ENCODE results near the gene SCUBE3. TPM values are rescaled to one million over a fixed set of nuclear protein-coding genes. Genes with fewer than 3 reads are reported as not detected.

The SCUBE3 gene
- total RNA-seq, 2 donors from 2014 or later: 0.13 to 0.44 TPM

GRCh38 chr6:35230498-35230897 is 16.7 kb downstream of the SCUBE3 start:
- intact Hi-C loops (cut with DNase I): no loop called here
- no peak for ATAC-seq
- no peak for DNase-seq

- intact Hi-C loops (cut with DNase I): no loop called here
- ATAC-seq (peak; percentile 32 to 75), DNase-seq (peak; percentile 70)
These were observed 17.2 kb downstream of the SCUBE3 start for GRCh38 chr6:35230950-35231349.

GRCh38 chr6:35231563-35231962 is 17.8 kb downstream of the SCUBE3 start:
- intact Hi-C loops (cut with DNase I): no loop called here
- ATAC-seq (no peak), DNase-seq (no peak)

GRCh38 chr6:35234901-35235300 is 21.1 kb downstream of the SCUBE3 start:
- DNase-seq (no peak), ATAC-seq (no peak)
- intact Hi-C loops (cut with DNase I): no loop called here

- no peak for ATAC-seq
- intact Hi-C loops (cut with DNase I): no loop called here
- DNase-seq: no peak
These were observed 22.5 kb downstream of the SCUBE3 start for GRCh38 chr6:35236223-35236622.

GRCh38 chr6:35237476-35237875 is 23.7 kb downstream of the SCUBE3 start:
- no peak for DNase-seq
- ATAC-seq: no peak
- intact Hi-C loops (cut with DNase I): no loop called here

- DNase-seq (peak; percentile 56), ATAC-seq (peak; percentile 56 to 95)
- intact Hi-C loops (cut with DNase I): no loop called here
These were observed 25.1 kb downstream of the SCUBE3 start for GRCh38 chr6:35238843-35239289.

- DNase-seq (no peak), ATAC-seq (no peak)
- intact Hi-C loops (cut with DNase I): no loop called here
These were observed 25.8 kb downstream of the SCUBE3 start for GRCh38 chr6:35239581-35239980.

- intact Hi-C loops (cut with DNase I): loop anchor here (1.0 to 10.0 kb wide), 3 partner anchors 95 to 256 kb away; partner anchors contain the start of gene TCP11 (in 1 of the 2)
- ATAC-seq: peak; percentile 43 to 65
- DNase-seq: peak; percentile 68
These were observed 27.4 kb downstream of the SCUBE3 start for GRCh38 chr6:35240838-35241801.

- ATAC-seq (no peak), DNase-seq (no peak)
- intact Hi-C loops (cut with DNase I): loop anchor here (10.0 kb wide), 2 partner anchors 98 to 258 kb away; partner anchors contain the start of gene TCP11 (in 1 of the 2)
These were observed 28.7 kb downstream of the SCUBE3 start for GRCh38 chr6:35242486-35242885.

- no peak for DNase-seq
- intact Hi-C loops (cut with DNase I): loop anchor here (10.0 kb wide), 2 partner anchors 98 to 258 kb away; partner anchors contain the start of gene TCP11 (in 1 of the 2)
- no peak for ATAC-seq
These were observed 29.1 kb downstream of the SCUBE3 start for GRCh38 chr6:35242906-35243305.

- ATAC-seq (no peak), DNase-seq (no peak)
- intact Hi-C loops (cut with DNase I): loop anchor here (10.0 kb wide), 2 partner anchors 99 to 259 kb away; partner anchors contain the start of gene TCP11 (in 1 of the 2)
These were observed 29.7 kb downstream of the SCUBE3 start for GRCh38 chr6:35243386-35243958.

- intact Hi-C loops (cut with DNase I): loop anchor here (10.0 kb wide), 2 partner anchors 100 to 260 kb away; partner anchors contain the start of gene TCP11 (in 1 of the 2)
- DNase-seq: no peak
- no peak for ATAC-seq
These were observed 30.8 kb downstream of the SCUBE3 start for GRCh38 chr6:35244551-35244950.

GRCh38 chr6:35247642-35248231 is 34.0 kb downstream of the SCUBE3 start:
- intact Hi-C loops (cut with DNase I): loop anchor here (10.0 kb wide), 2 partner anchors 103 to 263 kb away; partner anchors contain the start of gene TCP11 (in 1 of the 2)
- ATAC-seq: no peak
- DNase-seq: no peak

GRCh38 chr6:35248300-35248699 is 34.5 kb downstream of the SCUBE3 start:
- DNase-seq: no peak
- intact Hi-C loops (cut with DNase I): loop anchor here (10.0 kb wide), 2 partner anchors 103 to 263 kb away; partner anchors contain the start of gene TCP11 (in 1 of the 2)
- peak in 1 of 2 donors; percentile 13 for ATAC-seq

- intact Hi-C loops (cut with DNase I): loop anchor here (10.0 kb wide), 2 partner anchors 104 to 264 kb away; partner anchors contain the start of gene TCP11 (in 1 of the 2)
- DNase-seq (no peak), ATAC-seq (peak in 1 of 2 donors; percentile 55)
These were observed 35.2 kb downstream of the SCUBE3 start for GRCh38 chr6:35248965-35249364.

- intact Hi-C loops (cut with DNase I): no loop called here
- DNase-seq (no peak), ATAC-seq (no peak)
These were observed 38.2 kb downstream of the SCUBE3 start for GRCh38 chr6:35251949-35252348.

GRCh38 chr6:35253249-35253648 is 39.5 kb downstream of the SCUBE3 start:
- intact Hi-C loops (cut with DNase I): no loop called here
- DNase-seq: no peak
- peak in 1 of 2 donors; percentile 14 for ATAC-seq

GRCh38 chr6:35258336-35258735 is 44.6 kb downstream of the SCUBE3 start:
- DNase-seq (no peak), ATAC-seq (no peak)
- intact Hi-C loops (cut with DNase I): no loop called here

All from left cardiac atrium (tissue), 4 donors.